GM19043 (cell line): ENCODE data around the gene TMA7.

Experiments
- ATAC-seq: cut with Tn5 transposase; IDR thresholded peaks from one replicate; pipeline ENCODE4 v1.9.1; 2021; ENCODE audit warnings: low read depth; ENCODE audit not compliant: unreplicated experiment

The TMA7 gene

DNA sequence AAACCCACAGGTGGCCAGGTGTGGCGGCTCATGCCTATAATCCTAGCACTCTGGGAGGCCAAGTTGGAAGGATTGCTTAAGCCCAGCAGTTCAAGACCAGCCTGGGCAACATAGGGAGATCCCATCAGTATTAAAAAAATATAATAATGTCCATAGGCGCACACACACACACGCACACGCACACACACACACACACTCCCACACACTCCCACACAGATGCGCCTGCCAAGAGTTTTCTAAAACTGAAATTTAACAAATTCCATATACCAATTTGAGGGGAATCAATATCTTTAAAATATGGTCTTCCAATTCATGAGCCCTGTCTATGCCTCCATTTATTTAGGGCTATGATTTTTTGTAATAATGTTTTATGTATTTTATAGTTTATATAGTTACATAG, 46.9 kb downstream of the TMA7 start:
- no peak for ATAC-seq

DNA sequence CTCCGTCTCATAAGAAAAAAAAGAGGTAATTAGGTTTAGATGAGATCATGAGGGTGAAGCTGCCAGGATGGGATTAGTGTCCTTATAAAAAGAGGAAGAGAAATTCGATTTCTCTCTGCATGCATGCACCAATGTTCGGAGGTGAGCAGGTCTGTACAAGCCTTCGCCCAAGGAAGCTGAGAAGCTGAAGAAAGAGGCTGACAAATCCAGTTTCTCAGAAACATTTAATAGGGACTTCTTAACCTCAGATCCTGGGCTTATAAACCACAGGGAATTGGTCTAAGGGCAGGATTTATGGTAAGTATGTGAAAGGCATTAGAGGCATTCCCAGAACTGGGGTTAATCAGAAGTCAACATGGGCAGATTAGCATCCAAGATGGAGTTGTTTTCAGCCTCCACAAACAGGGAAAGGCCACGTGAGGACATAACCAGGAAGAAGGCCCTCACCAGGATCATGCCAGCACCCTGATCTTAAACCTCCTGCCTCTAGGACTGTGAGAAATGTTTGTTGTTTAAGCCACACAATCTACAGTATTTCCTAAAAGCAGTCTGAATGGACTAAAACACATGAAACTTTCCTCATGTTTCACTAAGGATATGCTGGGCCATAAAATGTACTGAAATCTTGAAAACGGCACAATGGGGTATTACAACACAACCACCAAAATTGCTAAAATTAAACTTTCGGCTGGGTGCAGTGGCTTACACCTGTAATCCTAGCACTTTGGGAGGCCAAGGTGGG, 52.6 kb downstream of the TMA7 start:
- ATAC-seq: no peak

DNA sequence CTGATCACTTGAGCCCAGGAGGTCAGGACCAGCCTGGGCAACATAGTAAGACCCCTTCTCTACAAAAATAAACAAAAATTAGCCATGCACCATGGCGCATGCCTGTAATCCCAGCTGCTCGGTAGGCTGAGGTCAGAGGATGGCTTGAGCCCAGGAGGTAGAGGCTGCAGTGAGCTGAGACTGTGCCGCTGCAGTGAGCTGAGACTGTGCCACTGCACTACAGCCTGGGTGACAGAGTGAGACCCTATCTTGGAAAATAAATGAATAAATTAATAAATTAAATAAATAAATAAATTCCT, 53.1 kb downstream of the TMA7 start:
- no peak for ATAC-seq
